Measurements from ENCODE around the gene AMIGO2.

AMIGO2 gene

GRCh38 chr12:47097276-47097896 lies 17.6 kb upstream of the AMIGO2 start:
- H3K4me3 ChIP-seq (ENCODE audit: low read depth, low read length): no peak overlapping the region
- H3K4me1 ChIP-seq (ENCODE audit: control insufficient read depth, insufficient read depth, low read length): no peaks in the 10 kb centered on the region
- no peaks in the 10 kb centered on the region for H3K9me3 ChIP-seq (ENCODE audit: control insufficient read depth, insufficient read depth, low read depth, low read length)
- H3K27me3 ChIP-seq (ENCODE audit: control insufficient read depth, insufficient read depth, low read length): no peaks in the 10 kb centered on the region
- no peak overlapping the region for H3K27ac ChIP-seq (ENCODE audit: low read depth, low read length)
- H3K9ac ChIP-seq (ENCODE audit: low read length): no peak overlapping the region
- no peaks in the 10 kb centered on the region for H3K36me3 ChIP-seq (ENCODE audit: control insufficient read depth, insufficient read depth, low read length)

GRCh38 chr12:47095446-47096236 lies 15.9 kb upstream of the AMIGO2 start:
- Histone ChIP-seq H3K9ac (ENCODE audit: low read length) (no peak overlapping the region), H3K27me3 (ENCODE audit: control insufficient read depth, insufficient read depth, low read length) (no peaks in the 10 kb centered on the region), H3K4me1 (ENCODE audit: control insufficient read depth, insufficient read depth, low read length) (no peaks in the 10 kb centered on the region), H3K36me3 (ENCODE audit: control insufficient read depth, insufficient read depth, low read length) (no peaks in the 10 kb centered on the region), H3K4me3 (ENCODE audit: low read depth, low read length) (no peak overlapping the region), H3K27ac (ENCODE audit: low read depth, low read length) (no peak overlapping the region), H3K9me3 (ENCODE audit: control insufficient read depth, insufficient read depth, low read depth, low read length) (0 out of 2 replicates have a peak, but pooled peaks cover 2% of the 10 kb centered on the region)

- no peak overlapping the region for H3K9ac ChIP-seq (ENCODE audit: low read length)
- H3K27ac ChIP-seq (ENCODE audit: low read depth, low read length): no peak overlapping the region
- no peaks in the 10 kb centered on the region for H3K4me1 ChIP-seq (ENCODE audit: control insufficient read depth, insufficient read depth, low read length)
These were observed 15.0 kb upstream of the AMIGO2 start for GRCh38 chr12:47094804-47095203.

GRCh38 chr12:47091009-47091408 lies 11.2 kb upstream of the AMIGO2 start:
- H3K4me1 ChIP-seq (ENCODE audit: control insufficient read depth, insufficient read depth, low read length): peaks cover 19% of the 10 kb centered on the region
- no peaks in the 10 kb centered on the region for H3K36me3 ChIP-seq (ENCODE audit: control insufficient read depth, insufficient read depth, low read length)
- no peaks in the 10 kb centered on the region for H3K27me3 ChIP-seq (ENCODE audit: control insufficient read depth, insufficient read depth, low read length)
- H3K4me3 ChIP-seq (ENCODE audit: low read depth, low read length): no peak overlapping the region
- peaks cover 2% of the 10 kb centered on the region; the same call in 1 of the 2 replicates for H3K9me3 ChIP-seq (ENCODE audit: control insufficient read depth, insufficient read depth, low read depth, low read length)
- no peak overlapping the region for H3K9ac ChIP-seq (ENCODE audit: low read length)
- H3K27ac ChIP-seq (ENCODE audit: low read depth, low read length): no peak overlapping the region

More at GRCh38 chr12:47094804-47095203, 15.0 kb upstream of the AMIGO2 start:
- Histone ChIP-seq H3K4me3 (ENCODE audit: low read depth, low read length) (no peak overlapping the region), H3K27me3 (ENCODE audit: control insufficient read depth, insufficient read depth, low read length) (no peaks in the 10 kb centered on the region), H3K9me3 (ENCODE audit: control insufficient read depth, insufficient read depth, low read depth, low read length) (0 out of 2 replicates have a peak, but pooled peaks cover 2% of the 10 kb centered on the region), H3K36me3 (ENCODE audit: control insufficient read depth, insufficient read depth, low read length) (no peaks in the 10 kb centered on the region)

GRCh38 chr12:47088021-47088944 lies 8.5 kb upstream of the AMIGO2 start:
- H3K4me1 ChIP-seq (ENCODE audit: control insufficient read depth, insufficient read depth, low read length): peaks cover 46% of the 10 kb centered on the region
- no peak overlapping the region for H3K4me3 ChIP-seq (ENCODE audit: low read depth, low read length)
- H3K9me3 ChIP-seq (ENCODE audit: control insufficient read depth, insufficient read depth, low read depth, low read length): peaks cover 2% of the 10 kb centered on the region; the same call in 1 of the 2 replicates
- no peaks in the 10 kb centered on the region for H3K36me3 ChIP-seq (ENCODE audit: control insufficient read depth, insufficient read depth, low read length)
- no peak overlapping the region for H3K9ac ChIP-seq (ENCODE audit: low read length)
- H3K27ac ChIP-seq (ENCODE audit: low read depth, low read length): no peak overlapping the region
- no peaks in the 10 kb centered on the region for H3K27me3 ChIP-seq (ENCODE audit: control insufficient read depth, insufficient read depth, low read length)

GRCh38 chr12:47087088-47087688 lies 7.4 kb upstream of the AMIGO2 start:
- H3K9me3 ChIP-seq (ENCODE audit: control insufficient read depth, insufficient read depth, low read depth, low read length): peaks cover 2% of the 10 kb centered on the region; the same call in 1 of the 2 replicates
- no peaks in the 10 kb centered on the region for H3K27me3 ChIP-seq (ENCODE audit: control insufficient read depth, insufficient read depth, low read length)
- H3K9ac ChIP-seq (ENCODE audit: low read length): no peak overlapping the region
- peak overlapping the region; percentile 72; the same call in 1 of the 2 replicates for H3K27ac ChIP-seq (ENCODE audit: low read depth, low read length)
- H3K4me3 ChIP-seq (ENCODE audit: low read depth, low read length): no peak overlapping the region
- H3K4me1 ChIP-seq (ENCODE audit: control insufficient read depth, insufficient read depth, low read length): peaks cover 52% of the 10 kb centered on the region
- H3K36me3 ChIP-seq (ENCODE audit: control insufficient read depth, insufficient read depth, low read length): no peaks in the 10 kb centered on the region

- Histone ChIP-seq H3K4me3 (ENCODE audit: low read depth, low read length) (peak overlapping the region; percentile 18; the same call in 1 of the 2 replicates), H3K4me1 (ENCODE audit: control insufficient read depth, insufficient read depth, low read length) (peaks cover 63% of the 10 kb centered on the region), H3K27ac (ENCODE audit: low read depth, low read length) (peak overlapping the region; percentile 72; the same call in 1 of the 2 replicates), H3K36me3 (ENCODE audit: control insufficient read depth, insufficient read depth, low read length) (no peaks in the 10 kb centered on the region), H3K9me3 (ENCODE audit: control insufficient read depth, insufficient read depth, low read depth, low read length) (peaks cover under 1% of the 10 kb centered on the region; the same call in 1 of the 2 replicates), H3K9ac (ENCODE audit: low read length) (peak overlapping the region; percentile 58), H3K27me3 (ENCODE audit: control insufficient read depth, insufficient read depth, low read length) (no peaks in the 10 kb centered on the region)
These were observed 6.1 kb upstream of the AMIGO2 start for GRCh38 chr12:47085815-47086252.

GRCh38 chr12:47084172-47084571 lies 4.4 kb upstream of the AMIGO2 start:
- Histone ChIP-seq H3K9ac (ENCODE audit: low read length) (no peak overlapping the region), H3K4me3 (ENCODE audit: low read depth, low read length) (no peak overlapping the region), H3K9me3 (ENCODE audit: control insufficient read depth, insufficient read depth, low read depth, low read length) (no peaks in the 10 kb centered on the region), H3K36me3 (ENCODE audit: control insufficient read depth, insufficient read depth, low read length) (no peaks in the 10 kb centered on the region), H3K4me1 (ENCODE audit: control insufficient read depth, insufficient read depth, low read length) (peaks cover 64% of the 10 kb centered on the region), H3K27me3 (ENCODE audit: control insufficient read depth, insufficient read depth, low read length) (peaks cover 2% of the 10 kb centered on the region; the same call in 1 of the 2 replicates), H3K27ac (ENCODE audit: low read depth, low read length) (peak overlapping the region; percentile 72; the same call in 1 of the 2 replicates)

GRCh38 chr12:47082796-47083621 lies 3.2 kb upstream of the AMIGO2 start:
- Histone ChIP-seq H3K9me3 (ENCODE audit: control insufficient read depth, insufficient read depth, low read depth, low read length) (no peaks in the 10 kb centered on the region), H3K4me1 (ENCODE audit: control insufficient read depth, insufficient read depth, low read length) (peaks cover 64% of the 10 kb centered on the region), H3K9ac (ENCODE audit: low read length) (peak overlapping the region; percentile 9), H3K27me3 (ENCODE audit: control insufficient read depth, insufficient read depth, low read length) (peaks cover 14% of the 10 kb centered on the region), H3K36me3 (ENCODE audit: control insufficient read depth, insufficient read depth, low read length) (no peaks in the 10 kb centered on the region), H3K27ac (ENCODE audit: low read depth, low read length) (no peak overlapping the region; the same call in 1 of the 2 replicates), H3K4me3 (ENCODE audit: low read depth, low read length) (no peak overlapping the region)

All from HUES6 (cell line).